CD4-positive, alpha-beta T cell treated with Interleukin-15 for 4 hours (primary cell): ENCODE measurements around the gene RAB36.

Source experiments
- DNase-seq: peaks from one replicate; pipeline ENCODE4 v3.0.0-alpha.2; 2020; ENCODE audit warnings: low spot score

The RAB36 gene

GRCh38 chr22:23121000-23121421 is 24.3 kb upstream of the RAB36 start:
- DNase-seq, result no peak

DNA sequence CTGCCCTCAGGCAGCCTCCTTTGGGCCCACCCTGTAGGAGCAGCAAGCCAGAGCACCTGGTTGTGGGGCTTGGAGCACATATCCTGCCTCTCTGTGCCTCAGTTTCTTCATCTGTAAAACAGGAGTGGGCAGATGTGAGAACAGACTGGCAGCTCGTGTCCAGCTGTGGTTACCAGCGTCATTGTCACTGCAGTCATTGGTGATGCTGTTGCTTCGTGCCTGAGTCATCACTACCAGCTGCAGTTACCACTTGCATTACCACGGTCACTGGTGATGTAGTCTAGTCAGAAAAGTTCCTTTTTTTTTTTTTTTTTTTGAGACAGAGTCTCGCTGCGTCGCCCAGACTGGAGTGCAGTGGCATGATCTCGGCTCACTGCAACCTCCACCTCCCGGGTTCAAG is 23.9 kb upstream of the RAB36 start:
- no peak for DNase-seq

- no peak for DNase-seq
Observed at GRCh38 chr22:23122216-23122957, 22.9 kb upstream of the RAB36 start.

DNA sequence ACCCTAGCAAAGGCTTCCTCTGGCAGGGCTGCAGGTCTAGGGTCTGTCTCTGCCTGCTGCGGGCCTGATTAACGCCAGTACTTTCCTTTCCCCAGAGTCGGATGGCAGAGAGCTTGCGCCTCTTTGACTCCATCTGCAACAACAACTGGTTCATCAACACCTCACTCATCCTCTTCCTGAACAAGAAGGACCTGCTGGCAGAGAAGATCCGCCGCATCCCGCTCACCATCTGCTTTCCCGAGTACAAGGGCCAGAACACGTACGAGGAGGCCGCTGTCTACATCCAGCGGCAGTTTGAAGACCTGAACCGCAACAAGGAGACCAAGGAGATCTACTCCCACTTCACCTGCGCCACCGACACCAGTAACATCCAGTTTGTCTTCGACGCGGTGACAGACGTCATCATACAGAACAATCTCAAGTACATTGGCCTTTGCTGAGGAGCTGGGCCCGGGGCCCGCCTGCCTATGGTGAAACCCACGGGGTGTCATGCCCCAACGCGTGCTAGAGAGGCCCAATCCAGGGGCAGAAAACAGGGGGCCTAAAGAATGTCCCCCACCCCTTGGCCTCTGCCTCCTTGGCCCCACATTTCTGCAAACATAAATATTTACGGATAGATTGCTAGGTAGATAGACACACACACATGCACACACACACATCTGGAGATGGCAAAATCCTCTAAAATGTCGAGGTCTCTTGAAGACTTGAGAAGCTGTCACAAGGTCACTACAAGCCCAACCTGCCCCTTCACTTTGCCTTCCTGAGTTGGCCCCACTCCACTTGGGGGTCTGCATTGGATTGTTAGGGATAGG is 22.1 kb upstream of the RAB36 start:
- no peak for DNase-seq

GRCh38 chr22:23123804-23124254 is 21.4 kb upstream of the RAB36 start:
- DNase-seq, result no peak

DNA sequence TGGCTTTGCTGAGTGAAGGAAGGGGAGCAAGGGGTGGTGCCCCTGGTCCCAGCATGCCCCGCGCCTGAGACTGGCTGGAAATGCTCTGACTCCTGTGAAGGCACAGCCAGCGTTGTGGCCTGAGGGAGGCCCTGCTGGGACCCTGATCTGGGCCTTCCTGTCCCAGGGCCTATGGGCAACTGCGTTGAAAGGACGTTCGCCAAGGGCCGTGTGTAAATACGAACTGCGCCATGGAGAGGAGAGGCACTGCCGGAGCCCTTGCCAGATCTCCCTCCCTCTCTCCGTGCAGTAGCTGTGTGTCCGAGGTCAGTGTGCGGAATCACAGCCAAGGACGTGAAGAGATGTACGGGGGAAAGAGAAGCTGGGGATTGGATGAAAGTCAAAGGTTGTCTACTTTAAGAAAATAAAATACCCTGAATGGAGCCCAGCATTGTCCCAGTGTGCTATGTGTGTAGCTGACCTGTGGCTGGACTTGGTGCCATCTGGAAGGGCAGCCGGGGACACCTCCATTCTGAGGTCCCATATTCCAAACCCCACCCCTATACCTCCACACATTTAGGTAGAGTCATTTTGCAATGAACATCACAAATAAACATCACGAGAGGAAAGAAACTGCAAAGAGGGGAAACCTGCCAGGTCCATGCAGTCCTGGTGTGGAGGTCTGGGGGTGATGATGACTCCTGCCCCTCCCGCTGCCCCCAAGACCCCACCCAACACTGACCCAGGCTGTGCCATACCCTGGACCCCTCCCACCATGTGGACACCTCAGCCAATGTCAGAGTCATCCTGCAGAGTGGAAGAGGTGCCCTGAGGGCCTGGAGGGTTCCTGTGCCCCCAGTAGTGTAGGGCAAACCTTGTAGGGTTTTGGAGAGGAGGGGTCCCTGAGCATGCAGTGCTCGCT is 20.4 kb upstream of the RAB36 start:
- DNase-seq, result no peak

- DNase-seq, result no peak
Observed at GRCh38 chr22:23125512-23126103, 19.7 kb upstream of the RAB36 start.

DNA sequence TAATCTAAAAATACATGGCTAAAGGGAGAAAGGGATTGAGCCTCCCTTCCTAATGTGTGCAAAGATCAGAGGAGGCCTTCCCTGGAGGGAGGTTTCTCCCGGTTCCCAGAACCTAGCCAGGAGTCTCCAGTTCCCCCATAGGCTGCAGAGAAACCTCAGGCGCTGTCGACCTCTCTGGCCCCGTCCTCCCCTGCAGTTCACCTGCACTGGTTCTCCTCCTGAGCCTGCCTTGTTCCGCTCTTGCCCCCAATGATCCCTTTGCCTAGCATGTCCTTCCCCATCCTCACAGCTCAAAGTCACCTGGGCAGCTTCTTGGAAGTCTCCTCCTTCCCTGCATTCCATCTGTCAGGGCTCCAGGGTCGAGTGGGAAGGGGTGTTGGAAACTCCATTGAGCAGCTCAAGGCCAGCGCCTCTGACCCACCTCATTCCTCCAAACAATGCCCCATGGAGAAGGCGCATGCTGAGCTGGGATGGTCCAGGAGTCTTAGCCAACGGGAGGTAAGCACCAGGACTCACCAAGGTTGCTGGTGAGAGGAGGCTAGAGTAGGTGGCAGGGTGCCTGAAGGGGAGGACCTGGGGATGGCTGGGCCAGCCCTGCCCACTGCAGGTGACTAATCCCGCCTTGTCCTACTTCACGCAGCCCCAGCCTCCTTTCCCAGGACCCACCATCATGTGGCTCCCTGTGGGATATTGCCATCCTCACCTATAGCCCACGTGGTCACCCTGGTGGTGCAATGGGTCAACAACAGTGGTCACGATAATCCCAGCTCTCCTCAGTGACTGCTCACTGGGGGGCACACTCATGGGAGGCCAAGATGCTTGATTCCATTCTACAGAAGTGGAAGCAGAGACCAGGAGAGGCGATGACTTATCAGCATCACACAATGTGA is 18.9 kb upstream of the RAB36 start:
- DNase-seq, result no peak

- DNase-seq, result no peak
Observed at GRCh38 chr22:23127055-23127756, 18.1 kb upstream of the RAB36 start.

GRCh38 chr22:23127788-23128187 is 17.5 kb upstream of the RAB36 start:
- no peak for DNase-seq

- peak; percentile 78 for DNase-seq
Observed at GRCh38 chr22:23128269-23129108, 16.8 kb upstream of the RAB36 start.

DNA sequence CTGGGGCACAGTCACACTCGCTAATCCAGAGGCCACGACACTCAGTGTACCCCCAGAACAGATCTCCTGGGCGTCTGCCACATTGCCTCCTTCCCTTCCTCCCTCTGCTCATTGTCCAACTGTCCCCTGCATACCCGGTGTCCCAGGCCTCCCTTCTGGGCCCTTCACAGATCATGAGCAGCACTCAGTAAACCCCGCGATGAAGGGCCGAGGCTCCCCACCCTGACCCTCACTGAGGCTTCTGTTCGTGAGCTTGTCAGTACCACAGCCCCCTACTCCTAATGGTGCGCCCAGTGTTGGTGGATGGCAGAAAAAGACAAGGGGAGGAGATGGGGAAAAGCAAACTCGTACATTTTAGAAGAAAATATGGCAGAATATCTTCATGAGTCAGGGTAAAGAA is 16.1 kb upstream of the RAB36 start:
- no peak for DNase-seq

GRCh38 chr22:23130697-23131096 is 14.6 kb upstream of the RAB36 start:
- DNase-seq, result no peak

- no peak for DNase-seq
Observed at GRCh38 chr22:23131931-23132330, 13.3 kb upstream of the RAB36 start.

DNA sequence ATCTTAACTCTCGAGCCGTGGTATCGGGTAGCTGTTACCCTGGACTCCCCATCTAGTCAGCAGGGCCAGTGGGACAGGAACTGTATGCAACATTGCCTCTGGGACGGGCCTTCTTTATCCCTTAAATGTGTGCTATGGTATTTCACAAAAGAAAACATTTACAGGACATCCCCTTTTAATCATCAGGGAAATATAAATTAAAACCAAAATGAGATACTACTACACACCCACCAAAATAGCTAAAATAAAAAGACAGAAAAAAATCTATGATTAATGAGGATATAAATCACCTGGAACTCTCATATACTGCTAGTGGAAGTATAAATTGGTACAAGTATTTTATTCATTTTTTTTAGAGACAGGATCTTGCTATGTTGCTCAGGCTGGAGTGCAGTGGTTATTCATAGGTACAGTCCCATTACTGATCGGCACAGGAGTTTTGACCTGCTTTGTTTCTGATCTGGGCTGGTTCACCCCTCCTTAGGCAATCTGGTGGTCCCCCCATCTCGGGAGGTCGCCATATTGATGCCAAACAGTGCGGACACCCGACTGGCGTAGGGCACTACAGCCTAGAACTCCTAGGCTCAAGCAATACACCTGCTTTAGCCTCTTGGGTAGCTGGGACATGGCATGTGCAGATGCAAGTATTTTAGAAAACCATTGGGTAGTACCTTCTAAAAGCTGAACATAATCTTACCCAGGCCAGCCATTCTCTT is 12.7 kb upstream of the RAB36 start:
- no peak for DNase-seq

GRCh38 chr22:23133922-23134321 is 11.4 kb upstream of the RAB36 start:
- no peak for DNase-seq

DNA sequence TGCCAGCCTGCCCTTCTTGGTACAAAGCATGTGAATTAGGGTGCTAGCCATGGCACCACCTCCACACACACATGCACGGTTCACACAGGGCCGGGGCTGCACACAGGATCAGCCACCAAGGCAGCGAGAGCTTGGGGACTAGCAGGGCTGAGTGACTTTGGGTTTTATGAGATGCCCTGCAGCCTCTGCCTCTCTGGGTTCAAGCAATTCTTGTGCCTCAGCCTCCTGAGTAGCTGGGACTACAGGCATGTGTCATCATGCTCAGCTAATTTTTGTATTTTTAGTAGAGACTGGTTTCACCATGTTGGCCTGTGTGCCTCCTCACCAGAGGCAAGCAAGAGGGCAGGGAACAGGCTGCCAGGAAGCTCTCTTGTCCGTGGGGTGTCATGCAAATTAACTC is 8.3 kb upstream of the RAB36 start:
- peak; percentile 7 for DNase-seq

DNA sequence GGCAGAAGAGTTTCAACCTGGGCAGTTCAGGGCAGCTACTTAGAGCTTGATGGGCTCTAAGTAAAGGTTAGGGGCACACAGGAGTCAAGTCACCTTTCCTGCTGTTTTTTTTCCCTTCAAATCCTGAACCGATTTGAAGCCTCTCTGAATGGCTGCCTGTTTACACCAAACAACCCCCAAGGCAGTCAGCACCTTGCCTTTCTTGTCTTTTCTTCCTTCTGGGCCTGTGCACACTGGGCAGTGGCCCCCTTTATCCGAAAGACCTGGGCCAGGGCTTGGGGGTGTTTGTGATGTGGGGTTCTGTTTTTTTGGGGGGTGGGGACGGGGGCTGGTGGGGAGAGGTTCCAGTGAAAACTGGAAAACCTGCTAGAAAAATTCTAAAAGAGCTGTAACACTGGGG is 7.8 kb upstream of the RAB36 start:
- no peak for DNase-seq
